Body of pancreas (tissue), 4 donors: ENCODE data around the gene RYR3. TPM values are rescaled to one million over a fixed set of nuclear protein-coding genes. Genes with fewer than 3 reads are reported as not detected.

ENCODE experiments used
- ATAC-seq: fragments of 150-250 bp; one replicate; pipeline ENCODE4 v1.9.1; 2016
- DNase-seq, 4 donors: peaks; one replicate each; pipeline ENCODE4 v3.0.0-alpha.2; 2019
- H3K27ac ChIP-seq, 4 donors: fragments of 200-600 bp; sonication (generic); 1 replicate in 3 of 4; 2 replicates in 1 of 4; pipeline versions ENCODE4 v1.5.1 to v1.6.1; 2016 to 2019; ENCODE audit warnings: mild to moderate bottlenecking in 1 of 4, mixed read lengths in 1 of 4, moderate library complexity in 1 of 4
- H3K27me3 ChIP-seq, 2 donors: fragments of 200-600 bp; sonication (generic); one replicate each; pipeline ENCODE4 v1.6.0; 2016; ENCODE audit warnings: mild to moderate bottlenecking in 1 of 2
- H3K36me3 ChIP-seq, 2 donors: fragments of 200-600 bp; sonication (generic); replicated peaks in 1 of 2; 2 replicates each; pipeline ENCODE4 v1.5.1; 2016; ENCODE audit warnings: low read depth in 2 of 2; ENCODE audit not compliant: insufficient read depth in 1 of 2
- H3K4me1 ChIP-seq: fragments of 200-600 bp; sonication (generic); one replicate; pipeline ENCODE4 v1.6.0; 2016
- H3K4me3 ChIP-seq, 2 donors: fragments of 200-600 bp; sonication (generic); 1 replicate in 1 of 2; 2 replicates in 1 of 2; pipeline ENCODE4 v1.5.1; 2016 to 2019
- H3K9me3 ChIP-seq, 3 donors: fragments of 200-600 bp; sonication (generic); 1 replicate in 2 of 3; 2 replicates in 1 of 3; pipeline ENCODE4 v1.5.1; 2016
- CTCF ChIP-seq, 7 experiments: fragments of 450-650 bp in 4 of 7; fragments of 200-600 bp in 3 of 7; sonication (generic) in 3 of 7; IDR thresholded peaks; one replicate each; pipeline ENCODE4 v1.5.1; 2016 to 2019; ENCODE audit warnings: antibody characterized with exemption in 7 of 7
- POLR2A ChIP-seq, 3 donors: fragments of 450-650 bp; IDR thresholded peaks; one replicate each; pipeline ENCODE4 v1.6.1; 2016; ENCODE audit warnings: antibody characterized with exemption in 3 of 3, mild to moderate bottlenecking in 2 of 3
- WGBS, 2 donors: methylation state at CpG; one replicate each; pipeline ENCODE4 v1.1.5; 2017; 5-methylcytosine and 5-hydroxymethylcytosine counted together
- intact Hi-C: fragments of 100-400 bp; cut with DNase I; formaldehyde crosslinking; loops from one replicate; pipeline ENCODE4 v1.15.1; 2023
- total RNA-seq, 2 donors: library from RNA; depleted of rRNA; stranded (reverse); fragments of >200 nt; gene quantifications; one replicate each; pipeline ENCODE4 v1.1.0, GENCODE V29; 2016

RYR3 gene
- total RNA-seq, 2 donors from 2014 or later, result 0.26 to 0.66 TPM

- WGBS, 2 donors, result 77 to 80% methylated on average over 3 of the region's 3 CpGs
- DNase-seq, result no peak
- H3K27ac ChIP-seq, result no peak overlapping the region
Observed at GRCh38 chr15:33400941-33401340, 90.2 kb downstream of the RYR3 start.

GRCh38 chr15:33402600-33402999, 91.8 kb downstream of the RYR3 start:
- H3K9me3 ChIP-seq, result no peaks in the 10 kb centered on the region
- ATAC-seq (no peak), DNase-seq (no peak)
- no peak overlapping the region for H3K4me3 ChIP-seq
- no peaks in the 10 kb centered on the region for H3K4me1 ChIP-seq
- intact Hi-C loops, result no loop called here
- H3K27ac ChIP-seq, result no peak overlapping the region
- TF ChIP-seq POLR2A (IDR thresholded peaks at IDR 0.05), result no peak
- TF ChIP-seq CTCF (IDR thresholded peaks at IDR 0.05), result no peak
- no peaks in the 10 kb centered on the region for H3K36me3 ChIP-seq
- WGBS, 2 donors, result 65 to 85% methylated on average over 2 of the region's 2 CpGs
- no peaks in the 10 kb centered on the region for H3K27me3 ChIP-seq

More at GRCh38 chr15:33400941-33401340, 90.2 kb downstream of the RYR3 start:
- H3K4me3 ChIP-seq, result no peak overlapping the region
- no peaks in the 10 kb centered on the region for H3K9me3 ChIP-seq
- no peak for TF ChIP-seq CTCF (IDR thresholded peaks at IDR 0.05)
- no peak for TF ChIP-seq POLR2A (IDR thresholded peaks at IDR 0.05)
- no peak for ATAC-seq
- intact Hi-C loops, result no loop called here
- H3K4me1 ChIP-seq, result no peaks in the 10 kb centered on the region
- no peaks in the 10 kb centered on the region for H3K36me3 ChIP-seq
- no peaks in the 10 kb centered on the region for H3K27me3 ChIP-seq

GRCh38 chr15:33405096-33405495, 94.3 kb downstream of the RYR3 start:
- TF ChIP-seq POLR2A (IDR thresholded peaks at IDR 0.05) (no peak), CTCF (IDR thresholded peaks at IDR 0.05) (no peak)
- no peaks in the 10 kb centered on the region for H3K36me3 ChIP-seq
- no peak for DNase-seq
- no peak overlapping the region for H3K4me3 ChIP-seq
- intact Hi-C loops, result no loop called here
- no peaks in the 10 kb centered on the region for H3K27me3 ChIP-seq
- ATAC-seq, result no peak
- no peaks in the 10 kb centered on the region for H3K4me1 ChIP-seq
- no peaks in the 10 kb centered on the region for H3K9me3 ChIP-seq
- WGBS, 2 donors, result 63 to 73% methylated on average over 1 of the region's 1 CpG
- H3K27ac ChIP-seq, result no peak overlapping the region

GRCh38 chr15:33411596-33412540, 101.1 kb downstream of the RYR3 start:
- Histone ChIP-seq H3K27ac (no peak overlapping the region), H3K4me1 (no peaks in the 10 kb centered on the region), H3K9me3 (no peaks in the 10 kb centered on the region), H3K27me3 (no peaks in the 10 kb centered on the region), H3K36me3 (no peaks in the 10 kb centered on the region), H3K4me3 (no peak overlapping the region)
- ATAC-seq (no peak), DNase-seq (no peak)
- no peak for TF ChIP-seq POLR2A (IDR thresholded peaks at IDR 0.05)
- no peak for TF ChIP-seq CTCF (IDR thresholded peaks at IDR 0.05)
- intact Hi-C loops, result no loop called here
- 61 to 66% methylated on average over 7 of the region's 7 CpGs for WGBS, 2 donors
